GM19240 (cell line): ENCODE measurements around the gene LRRC72.

ENCODE experiments used
- DNase-seq: peaks from one replicate; pipeline ENCODE4 v3.0.0; 2011; ENCODE audit warnings: low spot score; ENCODE audit not compliant: insufficient read length

LRRC72 gene

DNA sequence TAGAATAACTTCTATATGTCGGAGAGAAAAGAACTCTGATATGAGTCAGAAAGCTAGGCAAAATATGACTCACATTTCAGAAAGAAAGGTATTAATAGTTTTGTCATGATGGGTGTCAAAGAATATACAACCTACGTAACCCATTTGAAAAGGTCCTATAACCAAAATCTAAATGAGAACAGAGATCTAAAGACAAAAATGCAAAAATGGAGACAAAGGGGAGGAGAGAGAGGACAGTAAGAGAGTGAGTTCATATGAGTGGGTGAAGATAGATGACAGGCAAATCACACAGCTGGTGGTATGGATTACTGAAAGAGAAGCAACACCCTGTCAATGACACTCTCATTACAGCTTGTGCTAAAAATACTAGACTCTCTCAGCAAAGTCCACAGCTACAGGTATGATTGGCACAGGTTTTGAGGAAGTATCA lies 93.4 kb downstream of the LRRC72 start:
- no peak for DNase-seq

DNA sequence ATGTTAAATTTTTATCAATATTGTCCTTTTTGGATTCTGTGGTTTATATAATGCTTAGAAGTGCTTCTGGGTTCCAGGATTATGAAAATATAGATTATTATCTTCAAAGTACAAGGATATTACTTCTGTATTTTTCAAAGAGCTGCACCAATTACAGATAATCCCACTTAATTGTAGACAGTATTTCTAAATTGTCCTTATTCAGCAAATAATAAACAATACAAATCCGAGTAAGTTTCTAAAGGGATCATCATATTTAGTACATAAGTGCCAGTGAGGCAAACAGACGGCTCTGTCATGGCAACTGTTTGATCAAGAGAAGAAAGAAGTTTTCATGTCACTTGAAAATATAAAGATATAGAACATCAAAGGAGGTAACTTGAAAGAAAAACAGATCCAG lies 99.8 kb downstream of the LRRC72 start:
- no peak for DNase-seq

DNA sequence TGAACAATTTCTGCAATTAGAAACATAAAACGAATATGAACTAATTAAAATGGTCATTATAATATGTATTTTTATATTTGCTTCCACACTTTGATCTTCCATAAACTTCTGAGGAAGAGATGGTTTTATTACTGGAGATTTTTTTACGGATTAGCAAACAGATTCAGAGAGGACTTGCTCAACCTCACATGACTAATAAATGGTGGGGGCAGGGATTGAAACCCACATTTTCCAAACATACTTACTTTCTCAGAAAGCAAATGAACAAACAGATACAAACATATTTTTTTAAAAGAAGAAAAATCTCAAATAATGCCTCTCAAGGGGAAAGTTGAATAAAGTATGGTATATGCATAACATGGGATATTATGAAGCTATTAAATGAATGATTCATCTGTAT lies 100.6 kb downstream of the LRRC72 start:
- DNase-seq: no peak

DNA sequence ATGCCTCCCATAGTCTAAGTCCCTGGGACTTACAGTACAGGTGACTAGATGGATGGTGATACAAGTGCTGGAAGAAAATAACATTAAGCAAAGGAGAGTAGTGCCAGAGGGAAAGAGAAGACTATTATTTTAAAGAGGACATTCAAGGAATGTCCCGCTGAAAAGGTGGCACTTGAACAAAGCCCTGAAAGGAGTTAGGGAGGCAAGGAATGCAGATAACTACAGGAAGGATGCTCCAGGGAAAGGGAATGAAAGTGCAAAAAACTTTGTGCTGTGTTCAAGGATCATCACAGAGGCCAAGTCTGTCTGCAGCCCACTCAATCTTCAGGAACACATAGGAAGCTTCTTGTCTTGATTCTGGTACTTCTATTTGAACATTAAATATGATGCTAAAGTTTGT lies 104.0 kb downstream of the LRRC72 start:
- no peak for DNase-seq
